ENCODE results near the gene SOCS3.

The SOCS3 gene

DNA sequence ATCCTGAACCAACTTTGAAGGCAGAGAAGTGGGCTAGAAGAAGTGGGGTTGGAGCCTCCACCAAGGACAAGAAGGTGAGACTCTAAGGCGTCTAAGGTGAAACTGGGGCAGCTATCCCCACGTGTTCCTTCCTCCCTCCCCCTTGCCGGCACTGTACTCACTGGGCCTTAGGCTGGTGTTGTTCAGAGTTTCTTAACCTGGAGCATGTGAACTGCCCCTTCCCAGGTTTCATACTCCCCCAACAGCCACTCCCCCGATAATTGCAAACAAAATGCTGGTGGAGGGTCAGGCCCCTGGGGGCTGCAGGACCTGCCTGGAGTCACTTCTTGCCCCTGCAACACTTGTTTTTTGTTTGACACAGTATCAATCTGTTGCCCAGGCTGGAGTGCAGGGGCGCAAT lies 7.3 kb upstream of the SOCS3 start:
- no peak for DNase-seq (ENCODE audit: low read depth in 3 of 3)

DNA sequence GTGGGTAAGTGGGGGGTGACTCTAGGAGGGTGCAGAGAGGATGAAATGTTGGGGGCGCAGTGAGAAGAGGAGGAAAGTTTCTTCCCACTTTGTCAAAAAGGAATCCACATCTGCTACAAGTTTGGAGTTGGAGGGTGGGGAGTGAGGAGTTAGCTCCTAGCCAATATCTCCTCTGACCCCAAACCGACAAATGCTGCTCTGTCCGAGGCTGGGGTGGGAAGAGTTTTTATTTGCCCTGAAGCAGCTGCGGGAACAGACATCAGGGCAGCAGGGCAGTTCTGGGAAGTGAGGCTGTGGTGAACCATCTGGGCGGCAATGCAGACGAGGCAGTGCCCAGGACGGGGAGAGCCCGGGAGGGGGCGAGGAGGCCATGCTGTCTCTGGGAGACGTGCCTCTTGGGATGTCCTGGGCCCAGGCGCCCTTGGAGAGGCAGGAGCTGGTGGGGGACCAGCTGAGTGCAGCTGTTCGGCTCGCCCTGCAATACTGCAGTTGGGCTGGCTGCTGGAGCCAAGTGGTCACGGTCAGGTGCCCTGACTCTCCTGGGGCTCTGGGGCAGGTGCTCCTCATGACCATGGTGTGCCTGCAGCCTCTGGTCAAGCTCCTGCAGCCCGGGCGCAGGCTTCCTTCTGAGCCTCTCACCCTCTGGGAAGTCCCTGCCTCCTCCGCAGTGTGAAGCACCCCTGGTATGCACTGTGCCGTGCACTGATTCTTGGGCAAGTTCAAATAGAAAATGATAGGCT lies 6.4 kb upstream of the SOCS3 start:
- DNase-seq (ENCODE audit: low read depth in 3 of 3): no peak

DNA sequence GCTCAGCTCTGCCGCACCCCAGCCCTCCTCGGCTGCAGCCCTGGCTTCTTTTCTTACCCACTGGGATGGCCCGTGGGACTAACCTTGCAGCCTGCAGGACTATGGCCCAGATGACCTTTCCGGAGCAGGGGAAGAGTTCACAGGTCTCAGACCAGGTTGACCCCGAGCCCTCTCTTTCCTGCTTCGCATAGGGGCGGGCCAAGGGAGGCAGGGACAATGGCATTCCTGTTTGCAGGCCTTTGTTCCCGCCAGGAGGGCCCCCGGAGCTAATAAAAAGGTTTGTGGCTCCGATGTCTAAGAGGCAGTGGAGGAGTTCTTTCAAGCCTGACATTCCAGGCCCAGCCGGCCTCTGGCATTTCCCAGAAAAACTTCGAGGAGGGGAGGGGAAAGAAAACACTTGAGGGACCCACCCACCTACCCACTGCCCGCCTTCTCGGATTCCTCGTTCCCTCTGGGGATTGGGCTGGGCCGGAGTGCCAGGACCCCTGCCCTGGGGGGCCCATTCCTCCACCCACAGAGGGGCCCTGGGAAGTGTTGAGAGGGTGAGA lies 5.8 kb upstream of the SOCS3 start:
- no peak for DNase-seq (ENCODE audit: low read depth in 3 of 3)

DNA sequence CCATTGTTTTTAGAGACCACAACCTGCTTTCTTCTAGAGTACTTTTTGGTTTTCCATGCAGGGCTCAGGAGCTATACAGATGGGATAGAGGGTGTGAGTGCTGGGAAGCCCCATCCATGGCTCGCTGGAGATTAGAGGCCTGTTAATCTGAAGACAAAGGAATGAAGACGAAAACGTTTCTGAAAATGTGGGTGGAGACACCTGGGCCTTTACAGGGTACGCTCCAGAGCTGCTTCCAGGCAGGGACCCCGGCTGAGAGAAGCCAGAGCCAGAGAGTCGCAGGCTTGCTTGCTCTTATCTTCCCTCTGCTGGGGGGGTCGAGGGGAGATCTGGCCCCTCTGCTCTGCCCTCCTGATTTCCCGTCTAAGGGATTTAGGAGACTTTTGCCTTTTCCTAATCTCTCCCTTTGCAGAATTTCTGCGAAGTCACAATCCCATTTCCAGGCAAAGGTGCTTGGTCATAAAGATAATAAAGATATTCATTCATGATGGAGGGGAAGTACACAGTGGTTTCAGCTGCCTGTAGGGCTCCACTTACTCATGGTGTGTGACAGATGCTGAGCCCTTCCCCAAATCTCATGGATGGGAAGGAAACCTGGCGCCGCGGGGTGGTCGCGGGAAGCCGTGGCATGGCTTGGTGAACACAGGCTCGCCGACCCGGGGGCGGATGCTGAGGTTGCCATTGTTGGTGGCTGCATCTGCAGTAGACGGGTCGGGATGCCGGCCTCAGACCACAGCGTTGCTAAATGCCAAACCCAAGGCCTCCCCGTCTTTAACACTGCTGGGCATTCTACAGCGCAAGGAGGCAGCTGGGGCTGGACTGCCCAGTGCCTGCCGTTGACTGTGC lies 4.8 kb upstream of the SOCS3 start:
- no peak for DNase-seq (ENCODE audit: low read depth in 3 of 3)

DNA sequence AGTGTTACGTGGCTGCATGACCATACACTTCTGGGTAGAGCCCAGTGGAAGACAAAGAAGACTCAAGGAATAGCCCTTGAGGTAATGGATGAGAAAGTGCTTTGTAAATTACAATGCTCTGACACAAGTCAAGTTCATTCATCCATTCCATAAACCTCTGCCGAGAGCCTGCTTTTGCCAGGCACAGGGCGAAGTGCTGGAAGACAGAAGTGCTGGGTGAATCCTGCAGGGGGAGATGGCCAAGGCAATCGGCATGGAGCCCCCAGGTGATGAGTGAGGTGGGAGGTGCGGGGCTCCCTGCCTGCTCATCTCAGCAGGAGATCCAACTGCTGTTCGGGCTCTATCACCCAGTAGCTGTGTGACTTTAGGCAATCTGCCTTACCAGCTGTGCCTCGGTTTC lies 2.8 kb upstream of the SOCS3 start:
- no peak for DNase-seq (ENCODE audit: low read depth in 3 of 3)

DNA sequence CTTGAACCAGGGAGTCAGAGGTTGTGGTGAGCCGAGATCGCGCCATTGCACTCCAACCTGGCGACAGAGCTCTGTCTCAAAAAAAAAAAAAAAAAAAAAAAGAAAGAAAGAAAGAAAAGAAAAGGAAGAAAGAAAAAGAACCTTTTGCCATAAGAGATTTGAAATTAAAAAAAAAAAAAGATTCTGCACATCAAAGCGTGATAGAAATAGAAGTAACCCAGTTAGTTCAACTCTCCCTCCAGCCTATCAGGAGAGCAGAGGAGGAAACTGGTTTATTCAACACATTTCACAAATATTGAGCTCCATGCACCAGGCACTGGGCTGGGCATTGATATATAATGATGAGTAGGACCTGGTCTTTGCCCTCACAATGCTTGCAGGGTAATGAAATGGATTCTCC lies 2.4 kb upstream of the SOCS3 start:
- no peak for DNase-seq (ENCODE audit: low read depth in 3 of 3)

DNA sequence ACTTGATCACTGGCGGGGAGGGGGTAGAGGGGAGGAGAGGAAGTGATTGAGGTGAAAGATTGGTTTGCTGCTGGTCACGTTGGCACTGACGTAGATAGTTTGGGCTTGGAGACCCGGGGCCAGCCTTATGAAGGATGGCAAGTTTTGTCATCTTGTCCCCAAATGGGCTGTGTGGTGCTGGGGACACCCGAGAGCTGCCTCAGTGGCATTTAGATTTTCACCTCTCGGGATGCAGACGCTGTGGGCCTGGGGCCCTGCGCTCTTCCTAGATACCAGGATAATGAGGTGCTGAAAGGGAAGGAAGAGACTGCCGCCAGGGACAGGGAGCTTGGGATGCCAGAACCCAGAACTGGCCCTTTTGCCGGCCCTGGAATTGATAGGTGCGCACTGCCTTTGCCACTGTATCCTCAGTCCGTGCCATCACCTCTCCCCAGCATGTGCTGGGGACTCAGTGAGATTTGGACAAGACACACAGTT lies 1.4 kb upstream of the SOCS3 start:
- no peak for DNase-seq (ENCODE audit: low read depth in 3 of 3)

DNA sequence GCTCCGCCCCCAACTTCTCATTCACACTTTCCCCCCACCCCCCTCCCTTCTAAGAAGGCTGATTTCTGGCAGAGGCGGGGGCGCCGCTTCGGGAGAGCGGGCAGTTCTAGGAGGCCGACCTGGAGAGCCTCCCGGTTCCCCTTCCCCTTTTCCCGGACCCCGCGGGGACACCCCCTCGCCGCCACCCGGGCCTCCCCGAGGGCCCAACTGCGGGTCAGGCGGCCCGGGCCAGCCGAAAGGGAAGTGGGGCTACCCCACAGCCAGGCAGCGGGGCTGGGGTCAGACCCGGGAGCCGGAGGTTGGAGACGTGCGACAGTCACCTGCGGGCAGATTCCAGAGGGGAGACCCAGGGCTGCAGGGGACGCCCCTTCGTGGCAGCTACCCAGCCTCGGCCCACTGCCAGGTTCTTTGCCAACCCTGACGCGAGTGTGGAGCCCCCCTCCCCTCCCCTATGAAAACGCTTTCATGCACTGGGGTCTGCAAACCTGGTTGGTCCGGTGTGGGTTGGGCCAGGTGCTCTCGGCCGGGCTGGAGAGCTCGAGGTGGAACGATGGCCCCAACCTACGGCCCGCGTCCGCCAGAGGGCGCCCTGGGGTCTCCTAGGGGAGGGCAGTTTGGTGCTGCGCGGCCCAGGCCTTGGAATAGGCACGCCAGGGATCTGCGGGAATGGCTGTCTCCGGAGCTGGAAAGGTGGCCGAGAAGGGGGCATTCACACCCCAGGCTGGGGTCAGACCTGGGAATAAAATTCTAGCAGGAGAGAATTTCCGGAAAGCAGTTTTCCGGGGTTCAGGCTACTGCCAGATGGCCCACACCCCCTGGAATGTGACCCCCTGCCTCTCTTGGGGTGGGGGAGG lies 721 bp upstream of the SOCS3 start:
- DNase-seq (ENCODE audit: low read depth in 3 of 3): peak; percentile 79 to 94 (median 88)

DNA sequence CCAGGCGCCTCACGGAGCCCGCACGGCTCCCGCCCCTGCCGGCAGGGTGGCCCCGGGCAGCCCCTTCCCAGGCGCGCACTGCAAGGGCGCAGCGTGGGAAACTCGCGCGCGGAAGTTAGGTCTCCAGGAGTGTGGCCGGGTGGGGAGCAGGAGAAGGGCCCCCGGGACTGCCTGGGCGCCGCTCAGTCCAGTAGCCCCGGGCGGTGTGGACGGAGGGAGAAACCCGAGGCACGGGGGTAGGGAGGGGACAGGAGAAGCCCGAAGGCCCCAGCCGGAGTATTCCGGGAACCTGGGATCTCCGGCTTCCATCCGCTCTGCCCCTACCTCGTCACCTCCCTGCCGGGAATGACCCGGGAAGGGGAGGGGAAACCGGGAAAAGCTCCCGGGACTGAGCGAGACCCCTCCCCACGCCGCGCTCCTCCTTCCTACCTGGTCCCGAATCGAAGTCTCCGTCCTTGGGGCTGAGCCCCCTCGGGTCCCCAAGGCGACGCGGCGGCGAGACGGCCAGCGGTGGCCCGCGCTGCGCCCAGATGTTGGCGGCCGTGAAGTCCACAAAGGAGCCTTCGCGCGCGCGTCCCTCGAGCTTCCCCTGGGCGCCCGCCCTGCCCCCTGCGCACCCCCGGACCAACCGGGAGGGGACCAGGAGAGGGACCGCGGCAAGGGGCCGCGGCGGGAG lies 418 bp downstream of the SOCS3 start:
- DNase-seq (ENCODE audit: low read depth in 3 of 3): no peak

DNA sequence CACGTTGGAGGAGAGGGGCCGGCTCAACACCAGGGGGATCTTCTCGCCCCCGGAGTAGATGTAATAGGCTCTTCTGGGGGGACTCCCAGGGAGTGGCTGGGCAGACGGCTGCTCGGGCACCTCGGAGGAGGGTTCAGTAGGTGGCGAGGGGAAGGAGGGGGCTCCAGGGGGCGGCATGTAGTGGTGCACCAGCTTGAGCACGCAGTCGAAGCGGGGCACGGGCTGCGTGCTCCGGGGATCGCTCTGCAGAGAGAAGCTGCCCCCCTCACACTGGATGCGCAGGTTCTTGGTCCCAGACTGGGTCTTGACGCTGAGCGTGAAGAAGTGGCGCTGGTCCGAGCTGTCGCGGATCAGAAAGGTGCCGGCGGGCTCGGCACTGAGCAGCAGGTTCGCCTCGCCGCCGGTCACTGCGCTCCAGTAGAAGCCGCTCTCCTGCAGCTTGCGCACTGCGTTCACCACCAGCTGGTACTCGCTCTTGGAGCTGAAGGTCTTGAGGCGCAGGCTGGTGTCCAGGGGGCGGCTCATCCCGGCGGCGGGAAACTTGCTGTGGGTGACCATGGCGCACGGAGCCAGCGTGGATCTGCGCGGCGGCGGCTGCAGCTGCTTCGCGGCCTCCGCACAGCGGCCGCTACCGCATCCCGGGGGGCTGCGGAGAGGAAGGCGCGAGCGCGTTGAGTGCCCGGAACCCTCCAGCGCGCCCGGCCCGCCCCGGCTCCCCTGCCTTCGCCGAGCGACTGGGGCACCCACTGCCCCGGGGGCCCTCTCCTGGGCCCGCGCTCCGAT lies 1.1 kb downstream of the SOCS3 start:
- no peak for DNase-seq (ENCODE audit: low read depth in 3 of 3)

DNA sequence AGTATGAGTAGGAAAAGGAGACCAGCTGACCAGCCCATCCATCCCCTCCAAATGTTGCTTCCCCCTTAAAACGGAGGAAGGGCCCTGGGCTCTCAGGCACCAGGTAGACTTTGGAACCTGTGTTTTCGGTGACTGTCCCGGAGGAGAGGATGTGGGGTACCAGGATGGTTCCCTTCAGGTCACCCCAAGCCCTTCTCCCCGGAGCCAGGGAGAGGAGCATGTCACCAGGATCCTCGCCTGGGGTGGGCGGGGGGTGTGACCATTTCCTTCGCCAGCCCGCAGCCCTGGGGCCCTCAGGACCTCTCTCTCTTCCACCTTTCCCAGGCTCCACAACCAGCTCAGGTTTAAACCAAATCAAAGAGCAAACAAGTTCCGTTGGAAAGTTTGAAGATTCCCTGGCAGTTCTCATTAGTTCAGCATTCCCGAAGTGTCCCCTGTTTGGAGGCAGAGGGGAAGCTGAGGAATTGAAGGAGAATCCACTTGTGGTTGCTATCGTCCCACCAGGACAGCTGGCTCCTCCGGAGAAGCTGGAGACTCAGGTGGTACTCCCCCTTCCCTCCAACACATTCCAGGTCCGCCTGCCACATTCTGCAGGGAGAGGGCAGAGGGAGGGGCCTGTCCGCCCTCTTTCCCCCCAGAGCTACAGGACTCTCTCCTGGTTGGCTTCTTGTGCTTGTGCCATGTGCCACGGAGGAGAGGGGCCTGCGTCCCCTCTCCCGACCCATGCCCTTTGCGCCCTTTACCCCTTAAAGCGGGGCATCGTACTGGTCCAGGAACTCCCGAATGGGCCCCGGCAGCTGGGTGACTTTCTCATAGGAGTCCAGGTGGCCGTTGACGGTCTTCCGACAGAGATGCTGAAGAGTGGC lies 2.0 kb downstream of the SOCS3 start:
- no peak for DNase-seq (ENCODE audit: low read depth in 3 of 3)

DNA sequence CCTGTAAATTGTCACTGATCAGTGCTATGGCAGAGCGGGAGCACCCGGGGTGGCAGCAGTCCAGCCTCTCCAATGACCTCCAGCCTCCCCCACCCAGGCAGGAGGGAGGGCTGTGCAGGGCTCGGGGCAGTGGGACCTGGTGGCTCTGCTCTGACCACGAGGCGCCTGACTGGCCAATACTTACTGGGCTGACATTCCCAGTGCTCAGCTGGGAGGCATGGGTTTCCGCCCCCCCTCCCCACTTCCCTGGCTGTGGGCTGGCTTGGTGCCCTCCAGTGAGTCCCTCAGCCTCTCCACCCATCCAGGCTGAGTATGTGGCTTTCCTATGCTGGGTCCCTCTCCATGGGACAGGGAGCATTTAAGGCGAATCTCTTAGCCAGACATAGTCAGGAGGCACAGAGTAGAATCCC lies 2.7 kb downstream of the SOCS3 start:
- DNase-seq (ENCODE audit: low read depth in 3 of 3): no peak

DNA sequence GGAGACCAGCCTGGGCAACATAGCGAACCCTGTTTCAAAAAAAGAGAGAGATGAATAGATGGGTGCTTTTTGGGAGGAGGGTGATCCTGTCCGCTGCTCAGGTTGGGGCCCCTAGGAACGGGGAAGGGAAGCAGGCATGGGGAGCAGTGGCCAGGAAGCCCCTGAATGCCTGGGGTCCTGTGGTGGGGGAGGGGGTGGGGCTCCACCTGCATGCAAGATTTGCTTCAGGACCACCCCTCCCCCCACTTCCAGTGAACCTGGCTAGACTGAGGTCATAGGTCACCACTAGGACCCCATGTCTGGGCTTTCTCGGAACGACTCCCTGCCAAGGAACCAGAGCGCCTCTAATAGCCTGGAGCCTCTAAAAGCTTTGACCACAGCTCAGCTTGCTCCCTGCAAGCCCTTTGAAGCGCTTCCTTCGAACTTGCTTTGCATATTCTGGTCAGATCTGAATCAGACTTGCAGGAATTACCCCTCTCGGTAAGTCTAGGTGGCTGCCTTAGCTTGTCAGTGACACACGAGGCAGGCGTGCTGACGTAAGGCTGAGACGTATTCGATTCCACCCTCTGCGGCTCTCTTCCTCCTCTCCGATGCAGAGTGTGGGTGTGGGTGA lies 3.7 kb downstream of the SOCS3 start:
- DNase-seq (ENCODE audit: low read depth in 3 of 3): peak; percentile 59 to 87 (median 80)

DNA sequence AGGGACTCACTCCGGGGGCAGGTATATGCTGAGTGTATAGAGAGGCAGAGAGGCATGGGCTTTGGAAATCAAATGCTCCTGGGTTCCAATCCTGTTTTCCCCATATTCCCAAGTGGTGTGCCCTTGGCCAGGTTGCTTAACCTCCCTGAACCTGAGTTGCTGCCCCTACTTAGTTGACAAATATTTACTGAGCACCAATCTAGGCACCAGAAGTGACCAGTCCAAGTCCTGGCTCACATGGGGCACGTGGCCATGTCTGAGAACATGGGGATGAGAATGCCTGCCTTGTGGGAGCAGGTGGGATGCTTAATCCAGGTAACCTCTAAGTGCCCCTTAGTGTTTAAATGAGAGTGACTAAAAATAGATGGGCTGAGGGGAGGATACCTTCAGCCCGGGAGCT lies 4.2 kb downstream of the SOCS3 start:
- DNase-seq (ENCODE audit: low read depth in 3 of 3): no peak

DNA sequence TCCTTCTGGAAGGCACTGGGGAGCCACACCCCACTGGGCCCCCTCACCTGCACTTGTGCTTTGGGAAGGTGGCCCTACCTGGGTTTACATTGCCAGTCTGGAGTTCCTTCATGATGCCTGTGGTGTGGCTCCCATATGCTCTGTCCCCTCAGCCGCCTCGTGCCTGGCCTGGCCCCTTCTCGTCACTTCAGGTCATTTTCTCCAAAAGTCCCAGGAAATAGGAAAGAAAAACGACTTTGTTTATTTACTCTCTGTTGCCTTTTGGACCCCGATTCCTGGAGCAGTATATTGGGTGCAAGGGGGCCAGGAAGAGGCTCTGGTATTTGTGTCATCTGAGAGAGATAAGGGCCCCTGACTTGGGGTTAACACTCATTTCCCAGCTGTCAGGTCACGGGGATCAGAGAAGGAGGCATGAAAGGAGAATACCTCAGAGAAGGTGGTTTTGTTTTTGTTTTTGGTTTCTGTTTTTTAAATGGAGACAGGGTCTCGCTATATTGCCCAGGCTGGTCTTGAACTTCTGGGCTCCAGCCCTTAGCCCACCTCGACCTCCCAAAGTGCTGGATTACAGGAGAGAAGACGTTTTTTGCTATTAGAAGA lies 4.7 kb downstream of the SOCS3 start:
- no peak for DNase-seq (ENCODE audit: low read depth in 3 of 3)

DNA sequence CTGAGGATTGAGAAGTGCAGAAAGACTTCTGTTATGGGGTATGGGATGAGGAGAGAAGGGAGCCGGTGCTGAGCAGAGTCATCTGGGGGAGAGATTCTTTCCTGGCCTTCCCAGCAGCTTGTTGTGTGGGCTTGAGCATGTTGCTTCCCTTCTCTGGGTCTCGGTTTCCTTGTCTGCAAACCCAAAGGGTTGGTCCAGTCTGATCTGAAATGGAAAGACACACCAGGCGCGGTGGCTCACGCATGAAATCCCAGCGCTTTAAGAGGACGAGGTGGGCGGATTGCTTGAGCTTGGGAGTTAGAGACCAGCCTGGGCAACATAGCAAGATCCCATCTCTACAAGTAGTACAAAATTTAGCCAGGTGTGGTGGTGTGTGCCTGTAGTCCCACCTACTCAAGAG lies 6.0 kb downstream of the SOCS3 start:
- DNase-seq (ENCODE audit: low read depth in 3 of 3): no peak

DNA sequence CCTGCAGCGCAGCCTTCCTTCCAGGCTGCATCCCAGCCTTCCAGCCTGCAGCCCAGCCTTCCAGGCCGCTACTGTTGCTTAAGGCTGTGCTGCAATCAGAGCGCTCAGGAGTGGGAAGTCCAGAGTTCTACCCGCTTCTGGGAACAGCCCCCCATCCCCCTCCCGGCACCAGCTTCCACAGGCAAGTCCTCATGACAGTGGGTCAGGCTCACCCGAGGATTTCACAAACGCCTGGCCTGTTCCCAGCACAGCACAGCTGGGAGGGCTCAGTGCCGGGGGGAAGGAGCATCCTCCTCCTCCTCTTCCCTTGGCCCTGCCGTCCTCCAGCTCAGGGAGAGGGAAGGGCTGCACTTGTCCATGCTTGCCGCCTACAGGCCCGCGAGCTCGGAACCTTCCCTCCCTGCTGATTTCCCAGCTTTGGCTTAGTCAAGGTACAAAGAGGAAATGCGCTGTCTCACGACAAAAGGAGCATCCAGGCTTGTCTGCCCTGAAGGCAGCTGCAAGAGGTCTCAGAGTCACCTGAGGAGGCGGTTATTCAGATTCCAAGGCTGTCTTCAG lies 8.3 kb downstream of the SOCS3 start:
- DNase-seq (ENCODE audit: low read depth in 3 of 3): no peak

DNA sequence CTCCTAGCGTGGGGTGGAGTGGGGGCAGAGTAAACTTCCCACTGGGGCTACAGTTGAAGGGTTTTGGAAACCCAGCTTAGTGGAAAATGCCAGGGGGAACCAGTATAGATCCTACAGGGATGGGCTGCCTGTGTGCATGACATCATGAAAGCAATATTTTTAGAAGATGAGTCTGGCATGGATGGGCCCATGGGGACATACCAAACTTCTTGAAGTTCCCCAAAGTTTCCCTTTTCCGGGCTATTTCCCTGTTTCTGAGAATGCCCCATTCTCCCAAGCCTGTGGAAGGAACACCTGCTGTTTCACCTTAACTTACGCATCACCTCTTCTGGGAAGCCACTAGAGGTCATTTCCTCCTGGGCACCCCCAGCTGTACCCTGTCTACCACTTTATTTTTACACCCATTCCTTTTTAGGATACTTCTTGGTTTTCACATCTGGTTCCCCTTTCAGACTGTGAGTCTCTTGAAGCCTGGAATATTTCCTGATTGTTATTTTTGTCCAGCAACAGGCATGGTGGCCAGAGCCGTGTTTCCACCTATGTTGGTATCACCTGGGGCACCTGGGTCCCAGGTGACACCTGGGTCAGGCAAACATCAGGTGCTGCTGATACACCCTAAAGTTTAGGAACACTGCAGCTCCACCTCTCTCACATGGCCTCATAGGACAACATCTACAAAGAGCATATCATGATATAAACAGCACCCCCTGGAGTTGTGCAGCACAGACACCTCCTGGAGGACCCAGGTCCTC lies 9.8 kb downstream of the SOCS3 start:
- DNase-seq (ENCODE audit: low read depth in 3 of 3): no peak

Data from stimulated activated CD4-positive, alpha-beta T cell treated with anti-CD3 and anti-CD28 coated beads, TNF-alpha, amount 100 ng/mL, for 4 hours (primary cell).